ENCODE measurements around the gene THUMPD3. TPM values are rescaled to one million over a fixed set of nuclear protein-coding genes. Genes with fewer than 3 reads are reported as not detected.

THUMPD3 gene
- total and polyA plus RNA-seq, 2 donors from 2014 or later: 31.9 to 44.1 TPM

GRCh38 chr3:9412293-9412692 lies 49.4 kb downstream of the THUMPD3 start:
- no peak for DNase-seq
- H3K9ac ChIP-seq (ENCODE audit: low read length in 3 of 3): no peak overlapping the region
- intact Hi-C loops (cut with DNase I): no loop called here
- H3K27me3 ChIP-seq (ENCODE audit: control insufficient read depth, insufficient read depth, low read length): no peaks in the 10 kb centered on the region
- H3K4me1 ChIP-seq (ENCODE audit: control insufficient read depth in 2 of 3, insufficient read depth in 2 of 3, low read depth in 1 of 3, low read length in 3 of 3): peaks cover 0 to 18% (median 12%) of the 10 kb centered on the region in 3 donors
- no peaks in the 10 kb centered on the region for H3K9me3 ChIP-seq (ENCODE audit: control insufficient read depth in 2 of 3, insufficient read depth in 1 of 3, low read length in 3 of 3)
- TF ChIP-seq, protein P1, sequence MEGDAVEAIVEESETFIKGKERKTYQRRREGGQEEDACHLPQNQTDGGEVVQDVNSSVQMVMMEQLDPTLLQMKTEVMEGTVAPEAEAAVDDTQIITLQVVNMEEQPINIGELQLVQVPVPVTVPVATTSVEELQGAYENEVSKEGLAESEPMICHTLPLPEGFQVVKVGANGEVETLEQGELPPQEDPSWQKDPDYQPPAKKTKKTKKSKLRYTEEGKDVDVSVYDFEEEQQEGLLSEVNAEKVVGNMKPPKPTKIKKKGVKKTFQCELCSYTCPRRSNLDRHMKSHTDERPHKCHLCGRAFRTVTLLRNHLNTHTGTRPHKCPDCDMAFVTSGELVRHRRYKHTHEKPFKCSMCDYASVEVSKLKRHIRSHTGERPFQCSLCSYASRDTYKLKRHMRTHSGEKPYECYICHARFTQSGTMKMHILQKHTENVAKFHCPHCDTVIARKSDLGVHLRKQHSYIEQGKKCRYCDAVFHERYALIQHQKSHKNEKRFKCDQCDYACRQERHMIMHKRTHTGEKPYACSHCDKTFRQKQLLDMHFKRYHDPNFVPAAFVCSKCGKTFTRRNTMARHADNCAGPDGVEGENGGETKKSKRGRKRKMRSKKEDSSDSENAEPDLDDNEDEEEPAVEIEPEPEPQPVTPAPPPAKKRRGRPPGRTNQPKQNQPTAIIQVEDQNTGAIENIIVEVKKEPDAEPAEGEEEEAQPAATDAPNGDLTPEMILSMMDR (IDR thresholded peaks at IDR 0.05; ENCODE audit: borderline replicate concordance, extremely low read depth, insufficient read depth): no peak
- no peak overlapping the region for H3K4me3 ChIP-seq (ENCODE audit: low read length in 3 of 3)
- H3K27ac ChIP-seq (ENCODE audit: low read depth in 2 of 2, low read length in 2 of 2): no peak overlapping the region
- no peak for FAIRE-seq
- no peaks in the 10 kb centered on the region for H3K36me3 ChIP-seq (ENCODE audit: control insufficient read depth in 2 of 3, insufficient read depth in 3 of 3, low read length in 3 of 3)

DNA sequence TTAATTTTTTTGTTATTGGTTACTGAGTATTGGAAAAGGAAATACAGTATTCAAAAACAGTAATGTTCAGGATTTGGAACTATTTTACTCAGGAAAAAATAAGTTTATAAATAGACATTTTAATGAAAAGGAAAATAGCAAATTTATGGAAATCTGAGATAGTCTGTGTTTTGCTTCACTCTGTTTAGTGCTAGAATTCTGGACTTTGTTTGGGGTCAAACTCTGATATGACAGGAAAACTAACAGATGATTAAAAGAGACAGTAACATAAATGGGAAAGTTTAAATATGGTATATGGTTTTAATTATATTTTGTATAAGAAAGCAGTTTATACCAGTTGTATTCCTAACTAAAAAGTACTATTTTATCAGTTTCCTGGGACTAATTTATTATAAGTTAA lies 52.0 kb downstream of the THUMPD3 start:
- Histone ChIP-seq H3K4me3 (ENCODE audit: low read length in 3 of 3) (no peak overlapping the region), H3K27me3 (ENCODE audit: control insufficient read depth, insufficient read depth, low read length) (no peaks in the 10 kb centered on the region), H3K9ac (ENCODE audit: low read length in 3 of 3) (no peak overlapping the region), H3K9me3 (ENCODE audit: control insufficient read depth in 2 of 3, insufficient read depth in 1 of 3, low read length in 3 of 3) (no peaks in the 10 kb centered on the region), H3K4me1 (ENCODE audit: control insufficient read depth in 2 of 3, insufficient read depth in 2 of 3, low read depth in 1 of 3, low read length in 3 of 3) (peaks cover 0 to 18% (median 9%) of the 10 kb centered on the region in 3 donors), H3K36me3 (ENCODE audit: control insufficient read depth in 2 of 3, insufficient read depth in 3 of 3, low read length in 3 of 3) (no peaks in the 10 kb centered on the region), H3K27ac (ENCODE audit: low read depth in 2 of 2, low read length in 2 of 2) (no peak overlapping the region)
- TF ChIP-seq, protein P1 (IDR thresholded peaks at IDR 0.05; ENCODE audit: borderline replicate concordance, extremely low read depth, insufficient read depth): no peak
- intact Hi-C loops (cut with DNase I): no loop called here
- FAIRE-seq (peak; percentile 46), DNase-seq (peak in 1 of 5 donors; percentile 52)

- FAIRE-seq: no peak
- intact Hi-C loops (cut with DNase I): no loop called here
- Histone ChIP-seq H3K27ac (ENCODE audit: low read depth in 2 of 2, low read length in 2 of 2) (no peak overlapping the region), H3K27me3 (ENCODE audit: control insufficient read depth, insufficient read depth, low read length) (no peaks in the 10 kb centered on the region), H3K9me3 (ENCODE audit: control insufficient read depth in 2 of 3, insufficient read depth in 1 of 3, low read length in 3 of 3) (no peaks in the 10 kb centered on the region), H3K36me3 (ENCODE audit: control insufficient read depth in 2 of 3, insufficient read depth in 3 of 3, low read length in 3 of 3) (no peaks in the 10 kb centered on the region), H3K4me3 (ENCODE audit: low read length in 3 of 3) (no peak overlapping the region), H3K4me1 (ENCODE audit: control insufficient read depth in 2 of 3, insufficient read depth in 2 of 3, low read depth in 1 of 3, low read length in 3 of 3) (peaks cover 0 to 18% (median 8%) of the 10 kb centered on the region in 3 donors), H3K9ac (ENCODE audit: low read length in 3 of 3) (no peak overlapping the region)
- TF ChIP-seq, protein P1 (IDR thresholded peaks at IDR 0.05; ENCODE audit: borderline replicate concordance, extremely low read depth, insufficient read depth): no peak
- DNase-seq: no peak
Observed at GRCh38 chr3:9415485-9416138, 52.8 kb downstream of the THUMPD3 start.
